ENCODE data around the gene CAMK2A.
"Not testable (repeated sequence)": the region's sequence is repeated elsewhere in the genome, so short reads cannot be mapped to it uniquely, and the experiment has no call there.

Gene CAMK2A

GRCh38 chr5:150253416-150254208, 36.0 kb downstream of the CAMK2A start:
- DNase-seq (ENCODE audit: low spot score), result no peak

- no peak for DNase-seq (ENCODE audit: low spot score)
Observed at GRCh38 chr5:150252489-150252888, 37.1 kb downstream of the CAMK2A start.

- DNase-seq (ENCODE audit: low spot score), result no peak
Observed at GRCh38 chr5:150251504-150251903, 38.1 kb downstream of the CAMK2A start.

- DNase-seq (ENCODE audit: low spot score), result no peak
Observed at GRCh38 chr5:150249744-150250143, 39.8 kb downstream of the CAMK2A start.

- no peak for DNase-seq (ENCODE audit: low spot score)
Observed at GRCh38 chr5:150248946-150249345, 40.6 kb downstream of the CAMK2A start.

- DNase-seq (ENCODE audit: low spot score), result not testable (repeated sequence)
Observed at GRCh38 chr5:150248493-150248892, 41.1 kb downstream of the CAMK2A start.

- no peak for DNase-seq (ENCODE audit: low spot score)
Observed at GRCh38 chr5:150247726-150248125, 41.8 kb downstream of the CAMK2A start.

DNA sequence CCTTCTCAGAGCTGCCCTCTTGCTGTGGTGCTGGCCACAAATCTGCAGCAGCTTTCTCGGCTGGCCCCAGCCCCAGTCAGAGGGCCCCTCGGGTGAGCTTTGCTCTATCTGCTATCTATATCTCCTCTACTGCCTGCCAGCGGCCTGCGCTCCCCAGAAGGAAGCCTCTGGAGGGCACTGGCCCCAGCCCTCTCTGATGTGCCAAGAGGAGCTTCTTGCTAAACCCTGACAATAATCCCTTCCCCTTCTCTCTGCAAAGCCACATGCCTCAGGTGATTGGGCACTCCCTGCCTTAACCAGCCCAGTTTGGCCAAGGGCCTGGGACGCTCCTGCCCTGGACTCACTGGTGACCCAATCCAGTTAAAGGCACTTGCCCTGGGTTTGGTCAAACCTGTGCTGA, 42.7 kb downstream of the CAMK2A start:
- no peak for DNase-seq (ENCODE audit: low spot score)

GRCh38 chr5:150246429-150246828, 43.1 kb downstream of the CAMK2A start:
- no peak for DNase-seq (ENCODE audit: low spot score)

GRCh38 chr5:150245808-150246207, 43.8 kb downstream of the CAMK2A start:
- no peak for DNase-seq (ENCODE audit: low spot score)

GRCh38 chr5:150245111-150245789, 44.3 kb downstream of the CAMK2A start:
- no peak for DNase-seq (ENCODE audit: low spot score)

GRCh38 chr5:150244209-150244608, 45.4 kb downstream of the CAMK2A start:
- DNase-seq (ENCODE audit: low spot score), result no peak

DNA sequence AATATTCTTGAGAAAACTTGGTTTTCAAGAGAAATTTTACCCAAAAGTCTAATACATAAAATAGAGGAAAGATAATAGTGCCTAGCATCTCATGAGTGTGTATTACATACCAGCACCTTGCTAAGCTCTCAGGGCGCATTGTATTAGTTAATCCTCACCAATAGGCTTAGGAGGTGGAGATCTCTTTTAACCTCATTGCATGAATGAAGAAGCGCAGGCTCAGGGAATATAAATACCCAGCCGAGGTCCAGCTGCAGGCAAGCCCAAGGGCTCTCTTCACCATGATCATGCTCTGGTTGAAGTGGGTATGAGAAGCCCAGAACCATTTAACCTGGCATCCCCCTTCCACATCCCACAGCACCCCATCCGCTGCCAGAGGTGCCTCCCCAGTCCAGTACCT, 46.0 kb downstream of the CAMK2A start:
- no peak for DNase-seq (ENCODE audit: low spot score)

- no peak for DNase-seq (ENCODE audit: low spot score)
Observed at GRCh38 chr5:150242251-150242894, 47.2 kb downstream of the CAMK2A start.

- DNase-seq (ENCODE audit: low spot score), result no peak
Observed at GRCh38 chr5:150241298-150242160, 48.0 kb downstream of the CAMK2A start.

DNA sequence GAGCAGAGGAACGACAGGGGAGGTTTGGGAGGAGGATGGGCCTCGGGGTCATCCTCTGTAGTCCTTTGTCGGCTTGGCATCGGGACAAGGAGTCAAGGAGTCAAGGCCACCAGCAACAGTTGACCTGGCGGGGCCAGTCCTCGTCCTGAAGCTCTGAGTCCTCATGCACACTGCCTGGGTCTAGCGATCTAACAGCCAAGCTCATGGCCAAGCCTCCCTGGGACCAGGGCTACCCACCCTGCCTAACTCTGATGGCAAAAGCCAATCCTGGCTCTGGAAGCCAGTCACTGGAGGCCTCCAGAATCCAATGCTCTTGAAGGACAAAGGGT, 49.8 kb downstream of the CAMK2A start:
- no peak for DNase-seq (ENCODE audit: low spot score)

DNA sequence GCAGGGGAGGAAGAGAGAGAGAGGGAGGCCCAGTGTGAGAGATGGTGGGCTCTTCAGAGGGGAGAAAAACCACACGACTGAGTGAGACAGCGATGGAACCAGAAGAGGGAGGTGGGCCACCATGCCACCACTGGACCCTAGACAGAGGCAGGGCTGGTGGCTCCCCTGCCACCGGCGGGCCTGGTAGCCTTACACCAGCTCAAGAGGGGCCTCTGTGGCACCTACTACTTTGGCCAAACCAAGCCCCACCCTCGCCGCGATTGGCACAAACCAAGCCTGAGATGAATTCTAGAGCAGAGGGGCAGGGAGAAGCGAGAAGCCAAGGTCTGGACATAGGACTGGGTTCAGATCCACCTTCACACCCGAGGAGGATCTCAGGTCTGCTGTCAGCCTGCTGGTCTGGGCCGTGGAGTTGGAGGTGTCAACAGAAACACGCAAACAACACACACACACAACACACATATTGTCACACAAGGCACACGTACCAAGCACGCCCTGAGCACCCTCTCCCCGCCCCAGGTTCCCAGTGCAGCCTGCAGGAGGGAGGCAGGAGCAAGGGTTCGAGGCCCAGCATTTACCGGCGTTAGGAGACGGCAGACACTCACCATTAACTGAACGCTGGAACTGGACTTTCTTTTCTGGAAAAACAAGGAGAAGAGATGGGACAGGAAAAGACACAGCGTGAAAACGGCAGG, 50.3 kb downstream of the CAMK2A start:
- no peak for DNase-seq (ENCODE audit: low spot score)

DNA sequence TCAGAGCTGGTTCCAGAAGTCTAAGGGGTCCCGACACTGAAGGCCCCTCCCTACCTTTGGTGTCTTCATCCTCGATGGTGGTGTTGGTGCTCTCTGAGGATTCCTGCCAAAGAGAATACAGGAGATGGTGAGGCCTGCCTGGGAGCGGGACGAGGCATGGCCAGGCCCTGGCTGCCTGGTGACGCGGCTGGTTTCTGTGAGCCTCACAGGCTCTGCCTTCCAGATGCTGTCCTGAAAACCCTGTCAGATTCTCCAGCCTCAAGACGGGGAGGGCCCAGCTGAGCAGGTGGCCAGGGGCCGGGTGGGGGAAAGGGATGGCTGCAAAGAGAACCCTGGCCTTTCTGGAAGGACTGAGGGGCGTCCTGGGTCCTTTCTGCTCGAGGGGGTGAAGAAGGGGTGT, 50.9 kb downstream of the CAMK2A start:
- no peak for DNase-seq (ENCODE audit: low spot score)

DNA sequence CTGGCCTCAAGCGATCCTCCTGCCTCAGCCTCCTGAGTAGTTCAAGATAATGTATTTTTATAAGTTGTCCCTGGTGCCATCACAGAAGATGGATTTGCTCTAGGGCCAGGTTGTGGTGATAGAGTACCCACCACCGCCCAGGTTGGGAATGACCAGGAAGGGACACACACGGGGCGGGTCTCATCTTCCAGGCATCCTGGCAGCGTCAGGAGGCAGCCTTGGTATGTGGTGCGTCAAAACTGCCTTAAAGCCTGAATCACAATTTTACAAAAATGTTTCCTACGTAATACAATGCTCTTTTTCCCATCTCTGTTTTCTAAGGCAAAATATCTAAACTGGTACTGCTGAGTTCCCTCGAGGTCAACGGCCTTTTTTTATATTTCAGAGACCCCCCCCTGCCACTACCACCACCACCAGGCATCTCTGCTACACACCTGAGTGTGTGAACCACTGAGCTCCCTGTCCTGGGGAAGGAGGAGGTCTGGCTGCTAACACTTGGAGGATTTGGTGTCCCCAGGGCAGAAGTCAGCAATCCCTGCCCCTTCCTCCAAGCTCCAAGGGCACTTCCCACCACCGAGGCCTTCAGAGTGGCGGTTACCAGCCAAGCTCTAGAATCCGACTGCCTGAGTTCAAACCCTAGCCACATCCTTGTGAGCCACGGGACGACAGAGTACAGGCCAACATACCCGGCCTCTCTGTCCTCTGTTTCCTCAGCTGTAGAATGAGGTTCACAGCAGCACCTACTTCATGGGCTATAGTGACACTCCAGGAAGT, 52.4 kb downstream of the CAMK2A start:
- no peak for DNase-seq (ENCODE audit: low spot score)

GRCh38 chr5:150236313-150236712, 53.3 kb downstream of the CAMK2A start:
- no peak for DNase-seq (ENCODE audit: low spot score)

- no peak for DNase-seq (ENCODE audit: low spot score)
Observed at GRCh38 chr5:150235500-150235854, 54.1 kb downstream of the CAMK2A start.
